ENCODE results near the gene STS.
"Not testable (repeated sequence)": the region's sequence is repeated elsewhere in the genome, so short reads cannot be mapped to it uniquely, and the experiment has no call there.

Gene STS

DNA sequence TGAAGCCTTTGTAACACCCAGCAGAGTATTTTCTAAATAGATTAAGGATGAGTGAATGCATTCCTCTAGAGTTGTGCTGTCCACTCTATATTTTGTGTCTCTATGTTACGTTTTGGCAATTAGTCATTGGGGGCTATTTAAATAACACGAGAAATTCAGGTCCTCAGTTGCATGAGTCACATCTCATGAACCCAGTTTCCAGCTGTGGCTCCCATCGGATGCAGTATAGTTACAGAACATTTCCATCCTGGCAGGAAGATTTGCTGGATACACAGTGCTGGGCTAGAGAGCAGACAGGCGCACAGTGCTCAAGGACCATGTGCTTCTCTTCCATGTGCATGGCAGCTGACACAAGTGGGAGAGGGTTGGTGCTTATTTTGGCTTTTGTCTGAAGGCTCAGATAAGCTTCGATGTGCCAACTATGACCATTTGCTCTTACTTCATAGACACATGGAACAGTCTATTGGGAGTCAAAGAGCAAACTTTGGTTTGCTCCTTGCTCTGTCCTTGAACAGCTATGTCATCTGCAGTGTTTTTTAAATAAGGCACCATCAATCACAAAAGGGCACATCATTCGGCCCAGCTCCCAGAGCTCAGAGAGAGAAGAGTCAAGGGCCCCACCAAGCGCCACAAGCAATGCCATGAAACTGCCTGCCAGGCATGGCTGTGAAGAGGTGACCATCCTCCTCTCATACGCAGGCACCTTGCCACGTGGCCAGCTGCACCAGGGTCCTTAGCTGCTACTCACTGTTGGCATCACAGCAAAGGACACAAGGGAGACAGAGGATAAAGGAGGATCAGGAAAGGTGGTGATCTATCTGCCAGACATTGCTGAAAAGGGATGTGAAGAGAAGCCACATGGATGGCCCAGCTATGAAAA is 8.1 kb upstream of the STS start:
- no peak for DNase-seq (ENCODE audit: low spot score)

DNA sequence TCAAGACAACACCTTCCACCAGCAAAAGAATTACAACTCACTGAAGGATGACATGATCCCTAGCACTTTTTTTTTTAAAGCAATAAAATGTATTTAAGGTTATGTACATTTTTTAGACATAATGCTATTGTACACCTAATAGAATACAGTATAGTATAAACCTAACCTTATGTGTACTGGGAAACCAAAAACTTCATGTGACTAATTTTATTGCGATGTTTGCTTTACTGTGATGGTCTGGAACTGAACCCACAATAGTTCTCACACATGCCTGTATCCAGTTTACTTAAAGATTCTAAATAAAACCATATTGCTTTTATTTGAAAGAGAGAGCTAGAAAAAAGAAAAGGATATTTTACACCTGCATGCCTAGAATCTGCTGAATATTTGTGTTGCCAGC is 4.4 kb upstream of the STS start:
- DNase-seq (ENCODE audit: low spot score): no peak

DNA sequence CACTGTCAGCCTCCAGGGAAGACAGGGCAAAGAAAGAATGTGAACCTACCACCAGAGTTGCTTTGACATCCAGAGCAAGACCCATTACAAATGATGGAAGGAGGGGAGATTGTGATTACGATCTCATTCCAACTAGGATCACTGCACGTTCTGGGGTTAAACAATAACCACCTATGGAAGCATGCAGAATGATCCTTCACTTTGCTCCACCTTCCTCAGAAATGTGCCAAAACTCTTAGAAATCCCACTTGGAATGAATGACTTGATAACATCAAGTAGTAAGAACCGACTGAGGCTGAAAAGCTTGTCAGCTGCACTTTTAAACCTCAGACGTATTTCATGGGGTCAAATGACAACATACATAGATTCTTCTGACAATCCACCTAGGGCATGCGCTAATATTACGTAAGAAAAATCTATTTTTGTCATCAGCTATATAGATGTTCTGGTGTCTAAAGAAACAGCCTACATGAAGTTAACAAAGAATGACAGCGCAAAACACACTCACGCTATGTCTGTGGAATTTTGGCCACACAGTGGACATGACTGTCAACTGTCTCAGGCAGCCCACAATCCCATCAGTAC is 3.5 kb upstream of the STS start:
- DNase-seq (ENCODE audit: low spot score): no peak

DNA sequence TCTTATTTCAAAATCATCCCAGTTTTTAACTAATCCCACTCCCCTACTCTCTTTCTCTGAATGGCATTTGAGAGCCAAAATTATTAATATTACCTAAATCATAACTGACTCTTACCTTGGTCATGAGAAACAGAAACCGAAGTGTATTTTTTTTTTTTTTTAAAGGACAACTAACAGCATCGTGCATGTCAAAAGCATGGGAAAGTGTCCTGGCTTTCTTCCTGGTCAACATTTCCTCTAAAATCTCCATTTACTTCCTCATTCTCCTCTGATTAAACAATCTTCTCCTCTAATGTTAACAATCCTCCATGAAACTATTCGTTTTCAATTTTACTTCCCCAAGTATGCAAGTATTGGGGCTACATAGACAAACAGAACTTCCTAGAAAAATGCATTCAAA is 2.1 kb upstream of the STS start:
- DNase-seq (ENCODE audit: low spot score): no peak

DNA sequence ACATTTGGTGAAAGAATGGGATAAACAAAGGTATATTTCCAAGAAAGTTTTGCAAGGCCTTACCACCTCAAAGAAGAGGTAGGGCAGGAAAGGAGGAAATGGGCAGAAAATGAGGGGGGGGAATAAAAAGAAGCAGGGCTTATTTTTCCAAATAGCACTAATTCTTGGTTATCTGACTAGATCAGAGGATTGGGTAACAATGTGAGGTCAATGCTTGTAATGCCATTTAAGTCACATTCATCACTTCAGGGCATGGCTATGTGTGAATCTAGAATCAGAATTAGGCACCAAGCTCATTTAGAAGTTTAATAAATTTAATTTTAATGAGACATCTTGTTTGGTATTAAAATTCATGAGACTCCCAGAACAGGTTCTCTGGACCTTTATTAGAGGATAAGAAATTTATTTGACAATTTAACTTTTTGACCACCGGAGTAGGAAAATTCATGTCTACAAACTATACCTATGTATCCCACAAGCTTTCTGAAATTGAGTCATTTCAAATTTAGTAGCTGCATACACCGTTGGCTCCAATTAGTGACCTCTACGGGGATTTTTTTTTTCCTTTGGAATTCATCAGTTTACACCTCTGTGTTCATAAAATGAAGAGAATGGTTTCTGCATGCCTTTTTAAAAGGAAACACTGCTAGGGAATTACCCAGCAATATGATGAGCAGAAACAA is 1.4 kb upstream of the STS start:
- DNase-seq (ENCODE audit: low spot score): no peak

DNA sequence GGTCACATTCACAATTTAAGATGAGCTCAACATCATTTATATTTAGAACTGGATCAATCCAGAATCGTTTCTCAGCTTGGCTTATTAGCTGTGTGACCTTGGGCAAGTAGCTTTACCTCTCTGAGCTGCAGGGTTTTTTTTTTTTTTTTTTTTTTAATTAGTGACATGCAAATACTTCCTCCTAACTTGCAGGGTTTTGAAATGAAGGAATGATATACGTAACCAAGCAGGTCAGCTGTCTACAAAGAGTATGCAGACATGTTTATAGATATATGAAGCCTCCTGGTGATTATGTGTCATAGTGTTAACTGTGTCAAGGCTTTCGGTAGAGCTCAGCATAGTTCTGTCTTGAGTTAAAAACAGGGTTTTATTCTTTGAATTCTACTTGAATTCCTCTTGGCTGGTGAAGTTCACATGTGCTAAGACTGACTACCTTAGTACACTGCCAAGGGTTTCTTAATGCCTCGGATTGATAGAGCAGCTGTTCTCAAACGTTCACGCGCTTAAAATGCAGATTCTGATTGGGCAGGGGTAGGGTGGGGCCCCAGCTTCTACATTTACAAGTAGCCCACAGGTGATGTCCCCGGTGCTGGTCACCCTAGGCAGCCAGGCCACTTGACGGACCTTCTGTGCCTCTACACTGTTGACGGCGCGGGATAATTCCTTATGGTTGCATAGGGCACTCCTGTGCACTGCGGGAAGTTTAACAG is 654 bp upstream of the STS start:
- DNase-seq (ENCODE audit: low spot score): no peak

DNA sequence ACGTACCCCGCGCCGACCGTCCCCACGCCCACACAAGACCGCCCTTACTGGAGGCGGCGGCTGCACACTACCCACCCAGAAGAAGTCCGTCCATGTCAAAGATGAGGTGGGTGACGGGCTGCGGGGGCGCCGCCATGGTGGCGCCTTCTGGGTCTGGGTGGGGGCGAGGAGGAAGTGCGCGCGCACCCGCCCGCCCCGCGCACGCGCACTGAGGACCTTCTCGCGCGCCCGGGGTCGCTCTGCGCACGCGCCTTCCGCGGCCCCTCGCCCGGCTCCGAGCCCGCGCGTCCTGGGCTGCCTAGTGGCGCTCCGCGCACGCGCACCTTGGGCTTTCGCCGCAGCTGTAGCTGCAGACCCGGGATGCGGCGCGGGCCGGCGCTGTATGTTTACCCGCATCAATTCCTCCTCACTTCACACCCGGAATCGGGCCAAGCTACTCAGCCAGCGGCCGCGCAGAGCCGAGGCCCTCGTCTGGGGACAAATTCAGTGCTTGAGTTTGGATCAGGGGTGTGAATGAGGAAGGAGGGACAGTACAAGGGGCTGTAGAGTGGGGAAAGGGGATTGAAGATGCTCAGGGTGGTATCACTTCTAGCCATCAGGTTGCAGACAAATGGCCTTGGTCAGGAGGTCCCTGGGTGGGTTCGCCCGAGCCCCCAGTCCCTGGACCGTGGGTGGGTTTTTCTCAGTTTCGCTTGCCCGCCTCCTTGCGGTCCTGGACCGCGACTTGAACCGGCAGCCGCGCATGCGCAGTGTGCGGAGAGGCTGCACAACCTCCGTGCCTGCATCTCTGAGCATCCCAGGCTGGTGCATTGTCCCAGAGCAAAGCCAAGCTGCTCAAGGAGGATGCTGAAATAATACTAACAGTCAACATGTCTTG is 704 bp downstream of the STS start, which contains the start of gene PUDP:
TSS of gene PUDP (minus strand) at position 176 of the 877 bp plus-strand sequence. CDS start at position 136, 40 bp downstream.
- peak; percentile 86 for DNase-seq (ENCODE audit: low spot score)

DNA sequence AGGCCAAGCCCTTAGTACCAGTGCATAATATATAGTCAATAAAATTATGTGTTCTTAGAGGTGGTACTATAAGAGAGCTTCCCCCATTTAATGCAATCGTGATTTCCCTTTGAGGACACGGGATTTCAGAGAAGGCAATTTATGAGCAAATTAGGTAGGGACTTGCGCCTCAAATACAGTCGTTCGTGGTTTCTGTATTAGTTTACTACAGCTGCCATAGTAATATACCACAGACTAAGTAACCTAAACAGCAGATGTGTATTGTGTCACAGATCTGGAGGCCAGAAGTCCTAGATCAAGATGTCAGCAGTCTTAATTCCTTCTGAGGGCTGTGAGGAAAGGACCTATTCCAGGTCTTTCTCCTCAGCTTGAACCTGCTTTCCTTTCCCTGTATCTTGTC is 1.9 kb downstream of the STS start:
- no peak for DNase-seq (ENCODE audit: low spot score)

DNA sequence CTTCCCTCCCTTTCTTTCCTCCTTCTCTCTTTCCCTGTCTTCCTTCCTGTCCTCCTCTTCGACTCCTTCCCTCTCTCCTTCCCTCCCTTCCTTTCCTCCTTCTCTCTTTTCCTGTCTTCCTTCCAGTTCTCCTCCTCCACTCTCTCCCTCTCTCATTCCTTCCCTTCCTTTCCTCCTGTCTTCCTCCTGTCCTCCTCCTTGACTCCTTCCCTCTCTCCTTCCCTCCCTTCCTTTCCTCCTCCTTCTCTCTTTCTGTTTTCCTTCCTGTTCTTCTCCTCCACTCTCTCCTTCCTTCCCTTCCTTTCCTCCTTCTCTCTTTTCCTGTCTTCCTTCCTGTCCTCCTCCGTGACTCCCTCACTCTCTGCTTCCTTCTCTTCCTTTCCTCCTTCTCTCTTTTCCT is 5.7 kb downstream of the STS start:
- DNase-seq (ENCODE audit: low spot score): no peak

DNA sequence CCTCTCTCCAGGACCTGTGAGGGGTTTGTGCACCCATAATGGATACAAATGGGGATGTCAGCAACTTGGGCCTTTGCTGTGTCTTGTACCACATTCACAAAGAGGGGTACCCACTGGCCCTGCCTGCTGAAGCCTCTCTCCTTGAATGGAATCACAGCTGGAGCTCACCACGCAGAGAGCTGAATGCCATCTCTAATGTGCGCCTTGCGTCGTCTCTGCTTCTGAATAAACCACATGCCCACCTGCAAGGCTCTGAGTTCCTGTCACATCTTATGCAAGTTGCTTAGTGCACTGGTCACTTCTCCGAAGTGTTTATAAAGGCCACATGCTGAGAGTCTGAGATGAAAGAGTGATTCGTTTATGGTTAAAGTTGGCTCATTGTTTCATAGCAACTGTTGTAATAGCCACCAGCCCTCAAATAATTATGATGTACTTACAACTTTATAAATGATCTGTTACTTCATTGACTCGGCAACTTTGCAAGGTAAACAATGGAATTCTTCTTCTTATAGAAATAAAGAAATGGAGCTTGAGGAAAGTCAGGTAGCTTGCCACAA is 6.6 kb downstream of the STS start:
- DNase-seq (ENCODE audit: low spot score): no peak

DNA sequence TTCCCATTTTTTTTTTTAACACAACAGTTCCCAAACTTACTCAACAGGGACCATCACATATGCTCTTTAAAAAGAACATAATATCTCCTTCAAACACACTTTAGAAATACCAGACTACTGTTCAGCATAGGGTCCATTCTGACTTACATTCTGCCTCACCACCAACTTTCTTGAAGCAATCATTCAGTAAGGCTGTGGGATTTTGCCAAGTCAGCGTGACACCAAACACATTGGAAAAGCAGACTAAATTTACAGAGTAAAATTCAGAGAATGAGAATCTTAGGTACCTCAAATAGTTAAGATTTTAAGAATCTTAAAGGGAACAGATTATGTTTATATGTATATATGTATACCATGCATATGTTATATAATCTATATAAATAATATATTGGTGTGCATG is 7.7 kb downstream of the STS start:
- DNase-seq (ENCODE audit: low spot score): no peak

DNA sequence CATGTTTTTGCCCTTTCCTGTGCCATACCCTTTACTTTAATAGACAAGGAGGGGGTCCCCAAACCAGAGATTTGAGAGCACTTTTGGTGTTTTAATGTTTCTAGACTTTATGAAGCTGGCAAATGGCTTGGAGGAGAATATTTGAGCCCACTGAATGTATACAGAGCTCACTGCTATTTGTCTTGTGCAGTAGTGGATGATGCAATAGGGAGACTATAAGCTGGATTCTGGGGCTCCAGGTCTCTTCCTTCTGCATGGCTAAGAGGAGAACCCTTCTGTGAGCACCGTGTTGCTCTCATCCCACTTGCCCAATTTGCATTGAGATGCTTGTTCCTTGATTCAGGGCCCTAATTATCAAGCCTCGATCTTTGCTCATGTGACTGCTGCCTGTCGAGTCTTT is 9.4 kb downstream of the STS start:
- no peak for DNase-seq (ENCODE audit: low spot score)

DNA sequence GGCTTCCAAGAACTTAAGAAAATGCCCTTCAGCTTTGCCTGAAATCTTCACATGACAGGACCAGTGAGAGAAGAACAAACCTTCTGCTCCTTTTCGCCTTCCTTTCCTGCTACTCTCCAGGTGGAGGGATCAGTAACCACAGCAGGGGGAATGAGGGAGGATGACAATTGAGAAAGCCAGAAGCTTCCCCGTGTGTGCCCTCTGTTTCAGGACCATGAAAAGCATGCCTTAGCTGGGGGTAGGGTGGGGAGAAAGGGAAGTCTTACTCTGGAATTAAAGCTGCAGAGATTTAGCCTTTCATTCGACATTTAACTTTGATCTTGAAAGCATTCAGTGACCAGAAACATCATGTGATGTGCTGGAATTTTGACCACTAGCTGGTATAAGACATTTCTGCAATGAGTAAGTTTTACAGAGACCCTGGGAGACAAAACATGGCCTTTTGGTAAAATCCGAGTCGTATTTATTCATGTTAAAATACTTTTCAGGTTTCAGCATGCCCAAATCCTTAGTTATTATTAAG is 11.0 kb downstream of the STS start:
- peak; percentile 1 for DNase-seq (ENCODE audit: low spot score)

DNA sequence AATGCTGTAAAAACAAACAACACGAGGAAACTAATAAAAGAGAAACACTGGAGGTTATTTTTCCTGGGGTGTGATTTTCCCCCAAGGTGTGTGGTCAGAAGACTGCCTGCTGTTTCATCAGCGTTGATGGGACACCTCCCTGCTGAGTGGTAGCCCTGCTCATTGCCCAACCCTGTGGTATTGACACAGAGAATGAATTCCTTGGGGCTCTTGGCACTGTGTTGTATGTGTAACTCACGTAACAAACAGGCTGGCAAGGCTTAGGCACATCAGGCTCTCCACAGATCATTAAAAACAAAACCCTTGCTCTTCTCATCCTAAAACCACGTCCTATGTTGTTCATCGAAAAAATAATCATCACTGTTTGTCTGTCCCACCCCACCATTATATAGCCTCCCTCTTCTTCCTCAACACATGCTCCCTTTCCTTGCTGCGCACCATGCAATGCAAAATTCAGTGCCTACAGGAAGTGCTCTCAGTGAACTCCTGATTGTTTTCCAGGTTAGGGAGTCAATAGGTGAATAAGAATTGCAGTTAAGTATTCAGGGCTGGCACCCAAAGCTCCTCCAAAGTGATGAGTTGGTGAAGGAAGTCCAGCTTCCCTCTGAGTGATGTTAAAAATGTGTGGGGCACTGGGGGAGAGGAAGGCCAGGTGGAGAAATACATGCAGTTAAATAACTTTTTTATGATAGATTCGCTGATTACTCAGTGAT is 11.8 kb downstream of the STS start:
- DNase-seq (ENCODE audit: low spot score): no peak

DNA sequence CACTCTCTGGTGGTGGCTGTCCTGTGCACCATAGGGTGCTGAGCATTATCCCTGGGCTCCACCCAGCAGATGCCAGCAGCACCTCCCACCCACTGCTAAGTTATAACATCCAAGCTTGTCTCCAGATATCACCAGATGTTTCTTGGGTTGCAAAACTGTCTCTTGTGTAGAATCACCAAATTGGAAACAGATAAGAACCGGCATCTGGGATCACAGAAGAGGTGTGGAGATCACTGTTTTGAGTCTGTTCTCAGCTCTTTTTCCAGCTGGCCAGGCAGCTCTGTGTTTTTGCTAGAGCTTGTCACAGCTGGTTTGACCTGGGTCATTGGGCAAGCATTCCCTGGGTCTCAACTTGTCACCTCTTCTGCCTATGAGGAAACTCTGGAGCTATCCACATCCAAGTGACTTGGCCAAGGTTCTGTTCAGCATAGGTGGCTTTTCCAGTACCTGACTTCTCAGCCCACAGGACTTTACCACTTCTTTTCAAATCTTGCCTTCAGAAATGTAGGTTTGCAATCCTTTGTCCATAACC is 15.7 kb downstream of the STS start:
- DNase-seq (ENCODE audit: low spot score): no peak

DNA sequence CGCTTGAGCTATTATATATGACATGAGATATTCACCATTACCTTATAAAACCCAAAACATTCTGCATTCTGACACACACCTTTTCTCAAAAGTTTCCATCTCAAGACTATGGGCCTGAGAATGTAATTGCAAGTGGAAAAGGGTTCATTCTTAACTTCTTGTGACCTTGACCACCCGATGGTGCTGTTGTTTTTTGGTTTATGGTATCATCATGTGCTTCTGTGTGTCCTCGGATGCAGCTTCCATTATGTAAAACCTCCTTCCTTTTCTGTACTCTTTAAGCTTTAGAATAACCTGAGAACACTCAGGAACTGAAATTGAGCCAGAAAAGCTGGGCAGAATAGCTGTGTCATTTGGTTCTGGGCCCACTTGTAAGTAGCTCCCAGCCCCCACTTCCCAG is 16.7 kb downstream of the STS start:
- no peak for DNase-seq (ENCODE audit: low spot score)

DNA sequence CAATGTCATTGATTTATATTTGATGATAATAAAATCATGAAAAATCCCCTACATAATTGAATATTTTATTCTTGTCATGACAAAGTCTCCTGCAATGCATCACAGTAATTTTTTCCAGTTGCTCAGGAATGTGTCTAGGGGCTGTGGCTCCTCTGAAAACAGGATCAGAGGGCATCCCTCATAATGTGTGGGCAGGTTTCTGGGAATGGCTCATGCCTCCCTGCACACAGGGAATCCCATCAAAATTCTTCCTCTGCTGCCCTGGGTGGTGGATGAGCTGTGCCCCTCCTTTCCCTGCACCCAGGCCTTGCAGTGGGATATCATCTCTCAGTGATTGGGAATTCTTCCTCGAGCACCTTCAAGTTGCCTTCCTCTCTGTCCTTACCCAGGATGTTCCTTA is 20.9 kb downstream of the STS start:
- no peak for DNase-seq (ENCODE audit: low spot score)

DNA sequence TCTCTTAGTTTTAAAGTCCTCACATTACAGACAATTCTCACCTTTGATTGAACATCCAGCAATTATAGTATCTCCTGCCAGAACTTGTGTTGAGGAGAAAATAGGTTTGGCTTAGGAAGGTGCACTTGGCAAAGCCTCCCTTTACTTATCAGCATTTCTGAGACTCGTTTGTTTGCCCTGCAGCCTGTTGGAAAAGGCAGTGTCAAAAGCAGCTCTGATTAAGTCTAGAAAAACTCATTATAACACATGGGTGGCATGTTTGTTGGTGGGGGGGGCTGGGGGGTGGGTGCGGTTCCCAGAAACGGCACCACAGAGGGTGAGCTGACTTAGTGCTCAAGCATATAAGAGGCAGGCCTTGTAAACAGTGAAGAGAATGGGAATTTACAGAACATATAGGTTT is 22.1 kb downstream of the STS start:
- no peak for DNase-seq (ENCODE audit: low spot score)

DNA sequence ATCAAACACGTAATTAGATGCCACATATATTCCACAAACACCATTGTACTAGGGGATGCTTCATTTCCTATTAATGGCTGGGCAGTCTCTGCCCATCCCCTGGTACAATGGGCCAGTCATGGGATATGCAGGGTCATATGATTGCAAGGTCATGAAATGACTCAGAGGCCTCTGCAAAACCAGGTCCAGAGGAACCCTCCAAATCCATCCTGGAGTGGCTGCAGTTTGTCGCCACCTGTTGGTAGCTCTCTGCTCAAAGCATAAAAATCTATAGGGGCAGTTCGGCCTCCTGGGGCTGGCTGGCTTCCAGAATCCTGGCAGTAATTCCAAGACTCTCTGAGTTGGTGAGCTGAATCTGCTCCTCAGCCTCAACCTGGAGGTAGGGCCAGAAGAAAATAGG is 23.4 kb downstream of the STS start:
- DNase-seq (ENCODE audit: low spot score): peak; percentile 54

DNA sequence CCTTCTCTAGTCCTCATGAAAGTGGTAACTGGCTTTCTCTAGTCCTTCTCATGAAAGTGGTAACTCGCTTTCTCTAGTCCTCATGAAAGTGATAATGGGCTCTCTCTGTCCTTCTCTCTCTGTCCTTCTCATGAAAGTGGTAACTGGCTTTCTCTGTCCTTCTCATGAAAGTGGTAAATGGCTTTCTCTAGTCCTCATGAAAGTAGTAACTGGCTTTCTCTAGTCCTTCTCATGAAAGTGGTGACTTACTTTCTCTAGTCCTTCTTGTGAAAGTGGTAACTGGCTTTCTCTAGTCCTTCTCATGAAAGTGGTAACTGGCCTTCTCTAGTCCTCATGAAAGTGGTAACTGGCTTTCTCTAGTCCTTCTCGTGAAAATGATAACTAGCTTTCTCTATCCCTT is 31.3 kb downstream of the STS start:
- DNase-seq (ENCODE audit: low spot score): not testable (repeated sequence)

Data from COLO829 (cell line).